Cerebellar cortex (tissue), 1 donor: Measurements from ENCODE around the gene UBTD1.

Source experiments
- DNase-seq: peaks from one replicate; pipeline ENCODE4 v3.0.0-alpha.2; 2015; ENCODE audit warnings: low spot score

UBTD1 gene

GRCh38 chr10:97482381-97482780 lies 16.3 kb upstream of the UBTD1 start:
- no peak for DNase-seq

DNA sequence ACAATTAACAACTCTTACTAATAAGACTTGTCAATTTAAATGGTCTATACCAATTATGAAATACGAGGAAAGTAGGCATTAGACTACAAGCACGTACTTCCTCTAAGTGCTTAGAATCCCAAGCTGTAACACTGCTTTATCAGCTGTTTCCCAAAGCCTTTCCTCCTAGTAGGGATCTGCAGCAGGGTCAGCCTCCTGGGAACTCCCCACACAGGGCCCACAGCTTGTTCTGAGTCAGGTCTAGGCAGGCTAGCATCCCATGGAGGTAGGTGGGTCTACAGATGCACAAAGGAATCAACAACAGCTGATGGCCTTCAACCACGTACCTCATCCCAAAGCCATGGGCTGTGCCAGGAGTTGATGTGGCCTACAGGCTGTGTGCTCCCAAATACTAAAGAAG lies 15.2 kb upstream of the UBTD1 start:
- DNase-seq = no peak

DNA sequence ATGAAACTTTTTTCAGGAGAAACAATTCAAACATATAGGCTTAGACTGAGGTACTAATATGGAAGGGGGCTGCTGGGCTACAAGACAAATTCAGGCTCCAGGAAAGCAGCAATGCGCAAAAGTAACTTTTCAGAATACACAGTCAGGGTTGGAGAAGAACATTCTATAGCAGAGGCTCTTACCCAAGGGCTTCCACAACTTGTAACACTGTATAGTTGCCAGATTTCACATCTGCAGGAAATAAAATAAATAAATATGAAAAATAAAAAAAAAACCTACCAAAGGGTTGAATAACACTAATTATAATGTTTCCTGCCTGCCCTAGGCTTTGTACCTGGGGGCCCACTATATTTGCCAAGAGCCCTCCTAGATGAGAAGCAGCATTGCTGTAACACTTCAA lies 14.8 kb upstream of the UBTD1 start:
- no peak for DNase-seq

- no peak for DNase-seq
Observed at GRCh38 chr10:97485647-97486281, 13.0 kb upstream of the UBTD1 start.

- DNase-seq = peak; percentile 37
Observed at GRCh38 chr10:97490592-97490991, 8.1 kb upstream of the UBTD1 start.

DNA sequence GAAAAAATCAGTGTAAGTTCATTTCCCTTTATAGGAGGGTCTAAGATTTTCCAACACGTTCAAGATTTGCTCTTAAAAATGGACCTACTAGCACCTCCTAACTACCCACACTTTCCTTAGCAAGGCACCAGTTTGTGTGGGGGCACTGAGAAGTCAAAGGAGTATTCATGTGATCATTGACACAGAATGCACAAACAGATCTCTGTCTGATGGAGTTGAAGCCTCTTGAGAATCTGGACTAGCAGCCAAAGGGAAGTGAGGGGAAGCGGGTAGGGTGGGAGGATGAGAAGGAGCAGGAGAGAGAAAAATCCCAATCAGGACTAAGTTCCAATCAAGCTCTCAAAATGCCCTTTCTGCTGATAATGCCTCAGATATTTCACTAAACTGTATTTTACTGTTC lies 4.6 kb upstream of the UBTD1 start:
- DNase-seq = peak; percentile 25

- peak; percentile 26 for DNase-seq
Observed at GRCh38 chr10:97494863-97495506, 3.7 kb upstream of the UBTD1 start.

DNA sequence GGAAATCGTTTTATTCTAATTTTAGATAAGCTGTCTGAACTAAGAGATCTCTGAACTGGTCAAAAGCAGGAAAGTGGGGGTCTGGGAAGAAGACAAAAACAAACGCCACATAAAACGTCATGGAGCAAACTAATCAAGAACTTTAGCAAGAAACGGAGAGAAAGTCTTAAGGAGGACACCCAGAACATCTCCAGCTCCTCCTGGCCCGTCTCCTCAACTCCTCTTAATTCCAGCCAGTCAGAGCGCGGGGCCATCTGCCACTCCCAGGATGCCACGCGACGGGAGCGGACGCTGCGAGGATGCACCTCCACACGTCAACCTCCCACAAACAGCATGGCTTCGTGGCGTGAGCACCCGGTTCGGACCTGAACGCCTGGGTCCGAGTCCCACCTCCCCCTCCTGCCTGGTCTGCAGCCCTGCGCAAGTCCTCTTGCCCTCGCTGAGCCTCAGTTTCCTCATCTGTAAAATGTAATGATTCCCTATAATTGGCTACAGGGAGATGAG lies 1.1 kb upstream of the UBTD1 start:
- DNase-seq = peak; percentile 88

DNA sequence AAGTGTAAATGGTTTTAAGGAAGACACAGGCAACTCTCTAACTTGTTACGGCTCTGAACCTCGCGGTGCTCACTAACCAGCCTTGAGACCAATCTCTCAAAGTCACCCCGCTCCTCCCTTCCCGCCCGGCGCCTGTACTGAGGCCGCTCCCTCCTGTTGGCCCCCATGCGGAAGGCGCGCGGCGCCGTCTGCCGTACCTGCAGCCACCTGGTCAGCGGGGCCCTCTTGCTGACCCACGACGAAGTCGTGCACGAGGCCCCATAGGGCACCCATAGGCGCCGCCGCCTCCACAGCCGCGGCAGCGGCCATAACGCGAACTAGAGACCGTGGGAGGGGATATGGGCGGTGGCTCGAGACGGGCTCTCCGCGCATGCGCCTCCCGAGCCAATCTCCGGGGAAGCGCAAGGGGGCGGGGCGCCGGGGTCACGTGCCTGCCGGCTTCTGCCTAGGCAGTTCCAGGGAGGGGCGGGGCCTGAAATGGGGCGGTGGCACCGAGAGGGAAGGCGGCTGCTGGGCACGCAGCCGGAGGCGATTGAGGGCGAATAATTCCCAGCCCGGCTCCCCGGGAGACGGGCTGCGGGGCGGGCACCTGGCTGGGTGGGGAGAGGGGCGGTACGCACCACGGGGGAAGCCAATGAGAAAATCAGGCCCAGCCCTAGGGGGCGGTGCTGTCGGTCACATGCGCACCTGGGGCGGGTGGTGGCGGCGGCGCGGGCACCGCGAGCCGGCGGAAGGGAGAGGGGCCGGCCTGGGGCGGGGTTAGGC lies 466 bp upstream of the UBTD1 start, which contains the start of gene MMS19:
MMS19 (minus strand) TSS at position 347 of the 765 bp plus-strand sequence; CDS start at position 309, 38 bp downstream.
- DNase-seq = peak; percentile 95

DNA sequence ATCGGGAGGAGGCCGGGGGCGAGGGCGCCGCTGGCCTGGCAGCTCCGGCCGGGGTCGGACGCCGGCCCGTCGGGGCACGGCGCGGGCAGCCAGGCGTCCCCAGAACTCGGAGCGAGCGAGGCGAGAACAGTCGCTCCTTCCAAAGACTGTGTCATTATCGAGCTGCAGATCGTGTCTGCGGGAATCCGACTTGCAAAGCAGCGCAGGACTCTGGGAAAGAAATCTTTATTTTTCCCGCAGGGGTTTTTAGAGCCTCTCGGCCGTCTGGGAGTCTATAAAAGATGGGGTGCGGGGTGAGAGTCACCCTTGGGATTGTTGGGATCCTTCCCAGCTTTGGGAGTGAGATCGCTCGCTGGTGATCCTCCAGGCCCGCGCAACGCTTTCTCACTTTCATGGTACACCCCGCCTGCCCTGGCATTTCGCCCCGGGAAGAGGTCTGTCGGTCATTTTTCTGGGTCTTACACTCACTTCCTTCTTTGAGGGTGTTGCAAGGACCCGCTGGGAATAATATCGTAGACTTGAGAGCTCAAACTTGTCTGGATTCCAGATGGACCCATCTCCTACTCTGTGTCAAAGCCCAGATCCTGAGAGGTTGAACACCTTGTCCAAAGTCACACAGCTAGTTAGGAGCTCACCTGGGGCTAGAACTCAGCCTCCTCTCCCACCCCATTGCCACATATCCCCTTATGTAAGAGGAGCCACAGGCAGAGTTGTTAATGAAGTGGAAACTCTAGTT lies 1.0 kb downstream of the UBTD1 start:
- peak; percentile 47 for DNase-seq

GRCh38 chr10:97500297-97500575 lies 1.5 kb downstream of the UBTD1 start:
- DNase-seq = no peak

DNA sequence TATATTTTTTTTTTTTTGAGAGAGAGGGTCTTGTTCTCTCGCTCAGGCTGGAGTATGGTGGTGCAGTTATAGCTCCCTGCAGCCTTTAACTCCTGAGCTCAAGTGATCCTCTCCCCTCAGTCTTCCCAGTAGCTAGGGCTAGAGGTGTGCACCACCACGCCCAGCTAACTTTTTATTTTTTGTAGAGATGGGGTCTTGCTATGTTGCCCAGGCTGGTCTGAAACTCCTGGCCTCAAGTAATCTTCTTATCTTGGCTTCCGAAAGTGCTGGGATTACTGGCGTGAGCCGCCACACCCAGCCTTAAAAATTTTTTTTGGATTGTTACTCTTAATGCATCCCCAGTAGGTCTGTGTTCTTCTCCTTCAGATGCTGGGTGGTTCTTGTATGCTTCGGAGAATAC lies 4.2 kb downstream of the UBTD1 start:
- DNase-seq = no peak

- DNase-seq = no peak
Observed at GRCh38 chr10:97503406-97503805, 4.7 kb downstream of the UBTD1 start.

DNA sequence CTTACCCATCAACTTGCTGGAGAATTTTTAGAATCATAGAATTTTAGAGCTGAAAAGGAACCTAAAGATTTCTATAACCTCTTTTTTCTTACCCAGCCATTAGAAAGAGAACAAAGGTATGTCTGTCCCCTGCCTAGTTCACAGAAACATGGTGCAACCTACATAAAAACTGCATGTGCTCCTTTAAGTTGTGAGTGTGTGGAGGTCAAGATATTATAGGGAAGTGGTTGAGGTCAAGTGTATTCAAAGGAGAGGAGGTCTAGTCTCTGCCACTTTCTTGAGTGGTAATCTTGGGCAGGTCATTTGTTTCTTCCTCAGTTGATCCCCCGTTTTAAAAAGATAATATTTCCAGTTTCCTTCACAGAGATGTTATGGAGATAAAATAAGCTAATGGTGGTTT lies 6.4 kb downstream of the UBTD1 start:
- DNase-seq = no peak

GRCh38 chr10:97506199-97506991 lies 7.7 kb downstream of the UBTD1 start:
- no peak for DNase-seq

GRCh38 chr10:97508342-97508741 lies 9.6 kb downstream of the UBTD1 start:
- no peak for DNase-seq

DNA sequence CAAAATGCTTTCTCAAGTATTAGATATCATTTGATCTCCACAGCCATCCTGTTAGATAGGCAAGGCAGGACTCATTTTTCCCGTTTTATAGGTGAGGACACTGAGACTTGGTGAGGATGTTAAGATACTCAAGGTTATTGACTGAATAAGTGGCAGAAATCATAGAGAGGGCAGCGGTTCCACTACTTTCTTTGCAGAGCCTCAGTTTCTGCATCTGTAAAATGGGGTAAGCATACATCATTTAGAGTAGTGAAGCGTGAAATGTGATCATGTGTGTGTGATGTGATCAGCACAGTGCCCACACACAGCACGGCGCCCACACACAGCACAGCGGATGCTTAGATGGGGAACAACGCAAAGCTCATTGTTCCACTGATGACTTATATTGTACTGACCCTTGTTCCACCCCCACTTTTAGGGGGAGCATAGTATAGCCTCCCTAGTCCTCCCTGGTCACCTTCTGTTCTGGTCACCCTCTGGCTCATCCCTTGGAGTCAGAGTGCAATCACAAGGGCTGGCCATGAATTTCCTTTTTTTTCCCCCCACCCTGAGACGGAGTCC lies 10.5 kb downstream of the UBTD1 start:
- DNase-seq = no peak

DNA sequence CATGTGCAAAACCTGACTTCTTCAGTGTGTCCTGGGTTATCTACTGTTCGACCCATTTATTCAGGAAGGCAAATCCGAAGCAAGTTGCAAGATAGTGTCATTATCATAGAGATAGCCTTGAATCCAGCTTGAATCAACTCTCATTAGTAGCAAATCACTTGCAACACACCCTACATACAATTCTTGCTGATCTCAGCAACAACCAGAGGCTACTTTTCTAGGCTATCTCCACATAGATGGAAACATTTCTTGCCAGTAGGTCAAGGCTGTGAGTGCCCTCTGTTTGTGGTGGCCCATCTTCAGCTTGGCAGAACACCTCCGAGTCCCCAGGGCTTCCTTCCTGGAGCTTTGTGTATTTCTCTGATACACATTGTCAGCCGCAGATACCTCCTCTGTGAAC lies 12.0 kb downstream of the UBTD1 start:
- no peak for DNase-seq

DNA sequence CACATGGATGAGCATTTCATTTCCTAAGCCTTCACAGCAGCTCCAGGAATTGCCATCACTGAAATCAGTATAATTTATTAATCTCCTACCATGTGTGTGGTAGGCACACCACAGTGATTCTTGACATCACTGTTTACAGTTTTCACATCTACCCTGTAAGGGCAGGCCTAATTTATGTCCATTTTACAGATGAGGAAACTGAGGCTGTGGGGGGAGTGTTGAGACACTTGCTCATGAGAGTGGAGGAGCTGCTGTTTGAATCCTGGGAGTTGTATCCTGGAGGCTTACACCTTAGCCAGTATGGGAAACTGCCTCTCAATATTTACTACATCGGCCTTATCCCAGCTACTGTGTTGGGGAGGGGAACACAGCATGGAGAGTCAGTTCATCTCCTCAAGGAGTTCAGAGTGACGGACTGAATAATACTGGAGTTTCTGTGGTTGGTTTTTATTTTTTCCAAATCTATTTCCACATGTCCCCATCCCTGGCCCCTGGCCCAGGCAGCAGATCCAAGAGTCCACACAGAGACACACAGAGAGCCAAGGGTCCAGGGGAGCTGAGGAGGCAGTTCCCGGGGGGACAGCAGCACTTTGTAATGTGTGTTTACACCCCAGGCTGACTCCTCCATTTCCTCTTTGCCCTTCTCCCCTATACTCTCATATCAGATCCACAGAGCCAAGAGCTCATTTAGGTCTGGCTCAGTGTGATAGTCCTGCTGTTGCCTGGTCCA lies 13.2 kb downstream of the UBTD1 start:
- no peak for DNase-seq

- DNase-seq = no peak
Observed at GRCh38 chr10:97512993-97513392, 14.3 kb downstream of the UBTD1 start.

- no peak for DNase-seq
Observed at GRCh38 chr10:97514344-97514743, 15.6 kb downstream of the UBTD1 start.
